Pancreas (tissue), 10 donors: Measurements from ENCODE around the gene KIF5A. TPM values are rescaled to one million over a fixed set of nuclear protein-coding genes. Genes with fewer than 3 reads are reported as not detected.
A peak's percentile ranks its signal among the peaks of the same experiment; 100 is the strongest.

Experiments
- ATAC-seq, 4 donors: fragments of 200-7000 bp; cut with Tn5 transposase; one replicate each; pipeline versions ENCODE4 v1.8.0 to v1.9.1; 2020; ENCODE audit warnings: mild to moderate bottlenecking in 4 of 4, moderate library complexity in 4 of 4
- DNase-seq, 6 donors: peaks; one replicate each; pipeline ENCODE4 v3.0.0-alpha.2; 2020
- FAIRE-seq: peaks from 2 replicates; lab custom pipeline; 2012; peaks lifted over from hg19 to GRCh38; lab: Jason Lieb, UNC
- H3K27ac ChIP-seq, 4 donors: fragments of 200-600 bp; sonication (generic); 1 replicate in 3 of 4; 2 replicates in 1 of 4; pipeline versions ENCODE4 v1.5.0 to v1.8.0; 2020
- H3K27me3 ChIP-seq, 4 donors: fragments of 200-600 bp; one replicate each; pipeline ENCODE4 v1.8.0; 2021
- H3K36me3 ChIP-seq, 3 donors: fragments of 200-600 bp; sonication (generic) in 1 of 3; one replicate each; pipeline versions ENCODE4 v1.5.0 to v1.8.0; 2020 to 2021
- H3K4me1 ChIP-seq, 3 donors: fragments of 200-600 bp; one replicate each; pipeline ENCODE4 v1.8.0; 2021
- H3K4me3 ChIP-seq, 4 donors: fragments of 200-600 bp; sonication (generic) in 2 of 4; one replicate each; pipeline versions ENCODE4 v1.5.0 to v1.8.0; 2020 to 2021
- H3K9me3 ChIP-seq, 4 donors: fragments of 200-600 bp; one replicate each; pipeline ENCODE4 v1.8.0; 2021
- WGBS, 2 donors: extraction: QIAGEN DNeasy Blood & Tissue Kit; methylation state at CpG; one replicate each; pipeline ENCODE4 v1.1.7; 2013; 5-methylcytosine and 5-hydroxymethylcytosine counted together
- intact Hi-C, 3 donors: fragments of 100-400 bp; cut with DNase I; formaldehyde crosslinking; loops; one replicate each; pipeline versions ENCODE4 v1.11.1 to v1.14.2; 2022
- polyA plus RNA-seq, 2 donors: library from polyadenylated mRNA; stranded (reverse); fragments of 200-250 nt; gene quantifications; one replicate each; pipeline ENCODE4 v1.2.3, GENCODE V29; 2013
- total RNA-seq, 6 donors: library from RNA; stranded (reverse); fragmentation: NEBNext Ultra II Directional in 4 of 6; extraction: Animal tissue kit (Norgen Biotek cat#: 25700) in 4 of 6; gene quantifications; one replicate each; pipeline versions ENCODE4 v1.2.1 to v1.2.4, GENCODE V29; 2021 to 2023
- TF ChIP-seq, protein P1 (sequence below), 4 donors: fragments of 200-600 bp; sonication (generic) in 3 of 4; IDR thresholded peaks; one replicate each; pipeline versions ENCODE4 v1.5.0 to v1.8.0; 2021; ENCODE audit warnings: antibody characterized with exemption in 4 of 4
- donor health status: healthy with polysubstance abuse.
- donor health status: DM: no; HTN: no; CAD: no; lungs with moderate emphysema.
- donor health status: DM: no; HTN: no; CAD: no.
- donor health status: control.
- donor health status: control.
- donor health status: Bipolar disorder and iron deficiency.
- donor health status: DM: yes; HTN: yes; CAD: no.
- donor health status: DM: no; HTN: no; CAD: no.
- donor health status: DM: no; HTN: no; CAD: no.
- donor health status: DM: yes; HTN: yes; CAD: no.

KIF5A gene
- total and polyA plus RNA-seq, 8 donors: 0.25 to 2.9 (median 0.68) TPM

GRCh38 chr12:57541001-57541400, 8.8 kb upstream of the KIF5A start:
- Histone ChIP-seq H3K27ac (no peak overlapping the region), H3K4me1 (peaks cover 0 to 11% (median 5%) of the 10 kb centered on the region in 3 donors), H3K9me3 (no peaks in the 10 kb centered on the region), H3K27me3 (no peaks in the 10 kb centered on the region), H3K4me3 (no peak overlapping the region), H3K36me3 (peaks cover 0 to 16% (median 3%) of the 10 kb centered on the region in 3 donors)
- DNase-seq: no peak
- TF ChIP-seq, protein P1, sequence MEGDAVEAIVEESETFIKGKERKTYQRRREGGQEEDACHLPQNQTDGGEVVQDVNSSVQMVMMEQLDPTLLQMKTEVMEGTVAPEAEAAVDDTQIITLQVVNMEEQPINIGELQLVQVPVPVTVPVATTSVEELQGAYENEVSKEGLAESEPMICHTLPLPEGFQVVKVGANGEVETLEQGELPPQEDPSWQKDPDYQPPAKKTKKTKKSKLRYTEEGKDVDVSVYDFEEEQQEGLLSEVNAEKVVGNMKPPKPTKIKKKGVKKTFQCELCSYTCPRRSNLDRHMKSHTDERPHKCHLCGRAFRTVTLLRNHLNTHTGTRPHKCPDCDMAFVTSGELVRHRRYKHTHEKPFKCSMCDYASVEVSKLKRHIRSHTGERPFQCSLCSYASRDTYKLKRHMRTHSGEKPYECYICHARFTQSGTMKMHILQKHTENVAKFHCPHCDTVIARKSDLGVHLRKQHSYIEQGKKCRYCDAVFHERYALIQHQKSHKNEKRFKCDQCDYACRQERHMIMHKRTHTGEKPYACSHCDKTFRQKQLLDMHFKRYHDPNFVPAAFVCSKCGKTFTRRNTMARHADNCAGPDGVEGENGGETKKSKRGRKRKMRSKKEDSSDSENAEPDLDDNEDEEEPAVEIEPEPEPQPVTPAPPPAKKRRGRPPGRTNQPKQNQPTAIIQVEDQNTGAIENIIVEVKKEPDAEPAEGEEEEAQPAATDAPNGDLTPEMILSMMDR (IDR thresholded peaks at IDR 0.05): no peak
- no peak for FAIRE-seq
- intact Hi-C loops: no loop called here
- WGBS, 2 donors: 40 to 43% methylated on average over 2 of the region's 2 CpGs
- no peak for ATAC-seq

GRCh38 chr12:57541717-57542116, 8.1 kb upstream of the KIF5A start:
- intact Hi-C loops: no loop called here
- Histone ChIP-seq H3K27me3 (no peaks in the 10 kb centered on the region), H3K4me1 (peaks cover 0 to 12% (median 5%) of the 10 kb centered on the region in 3 donors), H3K9me3 (no peaks in the 10 kb centered on the region), H3K27ac (no peak overlapping the region), H3K36me3 (peaks cover 0 to 16% (median 3%) of the 10 kb centered on the region in 3 donors), H3K4me3 (no peak overlapping the region)
- DNase-seq (no peak), ATAC-seq (no peak), FAIRE-seq (no peak)
- TF ChIP-seq, protein P1 (IDR thresholded peaks at IDR 0.05): no peak
- 86 to 87% methylated on average over 2 of the region's 2 CpGs for WGBS, 2 donors

DNA sequence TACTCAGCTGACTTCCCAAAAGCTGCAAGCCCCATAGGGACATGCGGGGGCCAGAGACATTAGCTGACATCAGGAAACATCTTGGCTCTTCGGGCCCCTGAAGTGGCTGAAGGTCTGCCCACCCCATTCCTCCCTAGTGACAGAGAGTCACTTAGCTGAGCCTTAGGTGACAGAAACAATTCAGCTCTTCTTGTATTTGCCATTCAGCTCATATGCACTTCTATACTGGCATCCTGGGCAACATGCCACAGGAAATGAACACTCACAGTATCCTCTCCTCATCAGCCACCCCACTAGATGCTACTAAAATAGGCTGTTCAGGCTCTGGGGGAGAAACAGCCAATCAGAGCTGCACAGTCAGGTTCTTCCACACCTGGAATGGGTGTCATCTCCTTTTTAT, 6.3 kb upstream of the KIF5A start:
- FAIRE-seq (no peak), DNase-seq (no peak), ATAC-seq (no peak)
- 81 to 86% methylated on average over 2 of the region's 2 CpGs for WGBS, 2 donors
- Histone ChIP-seq H3K4me3 (no peak overlapping the region), H3K36me3 (peaks cover 0 to 6% (median 3%) of the 10 kb centered on the region in 3 donors), H3K27ac (no peak overlapping the region), H3K27me3 (no peaks in the 10 kb centered on the region), H3K9me3 (no peaks in the 10 kb centered on the region), H3K4me1 (peaks cover 0 to 12% (median 5%) of the 10 kb centered on the region in 3 donors)
- TF ChIP-seq, protein P1 (IDR thresholded peaks at IDR 0.05): no peak
- intact Hi-C loops: no loop called here

- TF ChIP-seq, protein P1 (IDR thresholded peaks at IDR 0.05): no peak
- FAIRE-seq: no peak
- Histone ChIP-seq H3K36me3 (peaks cover 0 to 5% (median 0%) of the 10 kb centered on the region in 3 donors), H3K4me3 (peak overlapping the region; percentile 85 to 98 (median 95)), H3K27ac (peak overlapping the region; percentile 57 to 78 (median 76)), H3K9me3 (no peaks in the 10 kb centered on the region), H3K27me3 (no peaks in the 10 kb centered on the region), H3K4me1 (peaks cover 0 to 12% (median 5%) of the 10 kb centered on the region in 3 donors)
- DNase-seq: peak in 2 of 6 donors; percentile 18 to 32
- ATAC-seq: peak; percentile 20 to 42 (median 32)
- intact Hi-C loops: no loop called here
- 38 to 39% methylated on average over 15 of the region's 15 CpGs for WGBS, 2 donors
These were observed 3.9 kb upstream of the KIF5A start for GRCh38 chr12:57545809-57546437.
